ENCODE data around the gene COQ8B.
A peak's percentile ranks its signal among the peaks of the same experiment; 100 is the strongest.
"Not testable (repeated sequence)": the region's sequence is repeated elsewhere in the genome, so short reads cannot be mapped to it uniquely, and the experiment has no call there.

The COQ8B gene

DNA sequence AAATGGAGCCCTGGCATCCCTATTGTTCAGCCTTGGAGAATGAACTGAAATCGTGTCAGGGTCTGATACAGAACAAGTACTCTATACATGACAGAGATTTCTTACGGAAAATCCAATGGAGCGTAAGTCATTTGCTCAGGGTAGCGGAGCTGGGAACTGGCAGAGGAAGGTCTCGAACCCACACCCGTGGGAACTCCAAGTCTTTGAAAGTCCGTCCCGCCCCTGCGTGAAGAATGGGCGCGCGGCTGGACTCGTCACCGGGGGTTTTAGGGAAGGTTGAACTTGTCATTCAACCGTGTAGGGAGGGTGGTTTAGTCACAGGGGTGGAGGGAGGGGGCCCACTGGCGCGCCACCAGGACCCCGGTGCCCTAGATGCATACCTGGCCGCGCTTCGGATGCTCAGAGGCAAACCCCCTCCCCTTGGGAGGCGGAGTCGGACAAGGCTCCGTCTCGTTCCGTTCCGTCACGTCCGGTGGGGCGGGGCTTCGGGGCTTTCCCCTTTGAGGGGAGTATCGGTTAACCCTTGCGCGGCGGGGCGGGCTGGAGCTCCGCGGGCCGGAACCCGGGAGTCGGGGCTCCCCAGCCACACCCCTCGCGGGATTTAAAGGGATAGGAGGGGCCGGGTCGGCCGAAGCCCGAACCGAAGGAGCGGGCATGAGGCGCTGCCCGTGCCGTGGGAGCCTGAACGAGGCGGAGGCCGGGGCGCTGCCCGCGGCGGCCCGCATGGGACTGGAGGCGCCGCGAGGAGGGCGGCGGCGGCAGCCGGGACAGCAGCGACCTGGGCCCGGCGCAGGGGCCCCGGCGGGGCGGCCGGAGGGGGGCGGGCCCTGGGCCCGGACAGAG is at the start of gene COQ8B, which contains the start of gene ITPKC:
COQ8B (minus strand) TSS at position 405 of the 843 bp plus-strand sequence. CDS start 2,254 bp downstream, outside the sequence.
ITPKC (plus strand) TSS at position 631 of the 843 bp plus-strand sequence; CDS start at position 655, 24 bp downstream.
- peak; percentile 55 for ATAC-seq
- 0 out of 2 replicates have a peak, but pooled peaks have one; percentile 34 for TF ChIP-seq CSDC2 (CRISPR knock-in tag; IDR thresholded peaks at IDR 0.05)
- no peak for TF ChIP-seq SNAI2 (CRISPR knock-in tag; IDR thresholded peaks at IDR 0.05)
- 0 out of 2 replicates have a peak, but pooled peaks have one; percentile 54 for TF ChIP-seq GLIS3 (CRISPR knock-in tag; IDR thresholded peaks at IDR 0.05)

- not testable (repeated sequence) for ATAC-seq
These were observed 49.7 kb upstream of the COQ8B start for GRCh38 chr19:40766385-40766784.

- ATAC-seq, result no peak
- TF ChIP-seq, protein P1, sequence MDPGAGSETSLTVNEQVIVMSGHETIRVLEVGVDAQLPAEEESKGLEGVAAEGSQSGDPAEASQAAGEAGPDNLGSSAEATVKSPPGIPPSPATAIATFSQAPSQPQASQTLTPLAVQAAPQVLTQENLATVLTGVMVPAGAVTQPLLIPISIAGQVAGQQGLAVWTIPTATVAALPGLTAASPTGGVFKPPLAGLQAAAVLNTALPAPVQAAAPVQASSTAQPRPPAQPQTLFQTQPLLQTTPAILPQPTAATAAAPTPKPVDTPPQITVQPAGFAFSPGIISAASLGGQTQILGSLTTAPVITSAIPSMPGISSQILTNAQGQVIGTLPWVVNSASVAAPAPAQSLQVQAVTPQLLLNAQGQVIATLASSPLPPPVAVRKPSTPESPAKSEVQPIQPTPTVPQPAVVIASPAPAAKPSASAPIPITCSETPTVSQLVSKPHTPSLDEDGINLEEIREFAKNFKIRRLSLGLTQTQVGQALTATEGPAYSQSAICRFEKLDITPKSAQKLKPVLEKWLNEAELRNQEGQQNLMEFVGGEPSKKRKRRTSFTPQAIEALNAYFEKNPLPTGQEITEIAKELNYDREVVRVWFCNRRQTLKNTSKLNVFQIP (CRISPR knock-in tag; IDR thresholded peaks at IDR 0.05; ENCODE audit: borderline replicate concordance, low read depth), result no peak
- no peak for TF ChIP-seq SNAI2 (CRISPR knock-in tag; IDR thresholded peaks at IDR 0.05)
- no peak for TF ChIP-seq ESRRG (CRISPR knock-in tag; IDR thresholded peaks at IDR 0.05)
- no peak for TF ChIP-seq ZC3H10 (CRISPR knock-in tag; IDR thresholded peaks at IDR 0.05)
- no peak for TF ChIP-seq OSR1 (CRISPR knock-in tag; IDR thresholded peaks at IDR 0.05)
These were observed 47.3 kb upstream of the COQ8B start for GRCh38 chr19:40763963-40764362.

DNA sequence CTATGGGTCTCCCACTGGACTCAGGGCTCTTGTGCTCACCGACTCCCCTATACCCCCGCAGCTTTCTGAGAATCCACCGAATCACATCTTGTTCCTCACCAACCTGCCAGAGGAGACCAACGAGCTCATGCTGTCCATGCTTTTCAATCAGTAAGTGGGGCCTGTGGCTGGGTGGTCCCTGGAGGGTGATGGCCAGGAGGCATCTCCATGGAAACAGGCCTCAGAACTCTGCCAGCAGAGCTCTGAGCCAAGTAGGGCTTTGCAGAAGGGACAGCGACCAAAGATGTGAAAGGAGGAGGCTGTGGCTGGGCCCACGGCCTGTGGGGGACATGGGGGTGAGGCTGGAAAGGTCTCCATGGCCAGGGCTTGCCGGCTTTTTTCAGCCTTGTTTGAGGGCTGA is 46.8 kb upstream of the COQ8B start:
- no peak for ATAC-seq
- no peak for TF ChIP-seq ISL1 (CRISPR knock-in tag; IDR thresholded peaks at IDR 0.05)
- no peak for TF ChIP-seq ZNF565 (CRISPR knock-in tag; conservative IDR thresholded peaks at IDR 0.05; ENCODE audit: low read depth)
- TF ChIP-seq BACH2 (CRISPR knock-in tag; IDR thresholded peaks at IDR 0.05; ENCODE audit: borderline replicate concordance), result no peak

GRCh38 chr19:40762754-40763470 is 46.2 kb upstream of the COQ8B start:
- ATAC-seq, result no peak
- TF ChIP-seq ISL1 (CRISPR knock-in tag; IDR thresholded peaks at IDR 0.05) (no peak), TOX (CRISPR knock-in tag; IDR thresholded peaks at IDR 0.05; ENCODE audit: borderline replicate concordance) (no peak), ZFP3 (CRISPR knock-in tag; IDR thresholded peaks at IDR 0.05) (no peak), CREB5 (CRISPR knock-in tag; IDR thresholded peaks at IDR 0.05; ENCODE audit: low read depth) (no peak), ESRRG (CRISPR knock-in tag; IDR thresholded peaks at IDR 0.05) (no peak), ARNTL (CRISPR knock-in tag; IDR thresholded peaks at IDR 0.05; ENCODE audit: borderline replicate concordance, low read depth) (no peak), TCF4 (CRISPR knock-in tag; IDR thresholded peaks at IDR 0.05; ENCODE audit: borderline replicate concordance) (no peak), BACH2 (CRISPR knock-in tag; IDR thresholded peaks at IDR 0.05; ENCODE audit: borderline replicate concordance) (no peak), ZC3H10 (CRISPR knock-in tag; IDR thresholded peaks at IDR 0.05) (no peak), ZFP30 (CRISPR knock-in tag; IDR thresholded peaks at IDR 0.05) (no peak), GLIS3 (CRISPR knock-in tag; IDR thresholded peaks at IDR 0.05) (no peak), RARB (CRISPR knock-in tag; IDR thresholded peaks at IDR 0.05) (no peak), CSDC2 (CRISPR knock-in tag; IDR thresholded peaks at IDR 0.05) (no peak), ZNF565 (CRISPR knock-in tag; conservative IDR thresholded peaks at IDR 0.05; ENCODE audit: low read depth) (no peak), SNAI2 (CRISPR knock-in tag; IDR thresholded peaks at IDR 0.05) (no peak), OSR1 (CRISPR knock-in tag; IDR thresholded peaks at IDR 0.05) (no peak), ZNF8 (CRISPR knock-in tag; IDR thresholded peaks at IDR 0.05) (no peak)
- TF ChIP-seq, protein P2, sequence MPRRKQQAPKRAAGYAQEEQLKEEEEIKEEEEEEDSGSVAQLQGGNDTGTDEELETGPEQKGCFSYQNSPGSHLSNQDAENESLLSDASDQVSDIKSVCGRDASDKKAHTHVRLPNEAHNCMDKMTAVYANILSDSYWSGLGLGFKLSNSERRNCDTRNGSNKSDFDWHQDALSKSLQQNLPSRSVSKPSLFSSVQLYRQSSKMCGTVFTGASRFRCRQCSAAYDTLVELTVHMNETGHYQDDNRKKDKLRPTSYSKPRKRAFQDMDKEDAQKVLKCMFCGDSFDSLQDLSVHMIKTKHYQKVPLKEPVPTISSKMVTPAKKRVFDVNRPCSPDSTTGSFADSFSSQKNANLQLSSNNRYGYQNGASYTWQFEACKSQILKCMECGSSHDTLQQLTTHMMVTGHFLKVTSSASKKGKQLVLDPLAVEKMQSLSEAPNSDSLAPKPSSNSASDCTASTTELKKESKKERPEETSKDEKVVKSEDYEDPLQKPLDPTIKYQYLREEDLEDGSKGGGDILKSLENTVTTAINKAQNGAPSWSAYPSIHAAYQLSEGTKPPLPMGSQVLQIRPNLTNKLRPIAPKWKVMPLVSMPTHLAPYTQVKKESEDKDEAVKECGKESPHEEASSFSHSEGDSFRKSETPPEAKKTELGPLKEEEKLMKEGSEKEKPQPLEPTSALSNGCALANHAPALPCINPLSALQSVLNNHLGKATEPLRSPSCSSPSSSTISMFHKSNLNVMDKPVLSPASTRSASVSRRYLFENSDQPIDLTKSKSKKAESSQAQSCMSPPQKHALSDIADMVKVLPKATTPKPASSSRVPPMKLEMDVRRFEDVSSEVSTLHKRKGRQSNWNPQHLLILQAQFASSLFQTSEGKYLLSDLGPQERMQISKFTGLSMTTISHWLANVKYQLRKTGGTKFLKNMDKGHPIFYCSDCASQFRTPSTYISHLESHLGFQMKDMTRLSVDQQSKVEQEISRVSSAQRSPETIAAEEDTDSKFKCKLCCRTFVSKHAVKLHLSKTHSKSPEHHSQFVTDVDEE (CRISPR knock-in tag; IDR thresholded peaks at IDR 0.05), result no peak
- TF ChIP-seq, protein P3, sequence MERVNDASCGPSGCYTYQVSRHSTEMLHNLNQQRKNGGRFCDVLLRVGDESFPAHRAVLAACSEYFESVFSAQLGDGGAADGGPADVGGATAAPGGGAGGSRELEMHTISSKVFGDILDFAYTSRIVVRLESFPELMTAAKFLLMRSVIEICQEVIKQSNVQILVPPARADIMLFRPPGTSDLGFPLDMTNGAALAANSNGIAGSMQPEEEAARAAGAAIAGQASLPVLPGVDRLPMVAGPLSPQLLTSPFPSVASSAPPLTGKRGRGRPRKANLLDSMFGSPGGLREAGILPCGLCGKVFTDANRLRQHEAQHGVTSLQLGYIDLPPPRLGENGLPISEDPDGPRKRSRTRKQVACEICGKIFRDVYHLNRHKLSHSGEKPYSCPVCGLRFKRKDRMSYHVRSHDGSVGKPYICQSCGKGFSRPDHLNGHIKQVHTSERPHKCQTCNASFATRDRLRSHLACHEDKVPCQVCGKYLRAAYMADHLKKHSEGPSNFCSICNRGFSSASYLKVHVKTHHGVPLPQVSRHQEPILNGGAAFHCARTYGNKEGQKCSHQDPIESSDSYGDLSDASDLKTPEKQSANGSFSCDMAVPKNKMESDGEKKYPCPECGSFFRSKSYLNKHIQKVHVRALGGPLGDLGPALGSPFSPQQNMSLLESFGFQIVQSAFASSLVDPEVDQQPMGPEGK (CRISPR knock-in tag; IDR thresholded peaks at IDR 0.05; ENCODE audit: borderline replicate concordance), result no peak
- TF ChIP-seq, protein P4, sequence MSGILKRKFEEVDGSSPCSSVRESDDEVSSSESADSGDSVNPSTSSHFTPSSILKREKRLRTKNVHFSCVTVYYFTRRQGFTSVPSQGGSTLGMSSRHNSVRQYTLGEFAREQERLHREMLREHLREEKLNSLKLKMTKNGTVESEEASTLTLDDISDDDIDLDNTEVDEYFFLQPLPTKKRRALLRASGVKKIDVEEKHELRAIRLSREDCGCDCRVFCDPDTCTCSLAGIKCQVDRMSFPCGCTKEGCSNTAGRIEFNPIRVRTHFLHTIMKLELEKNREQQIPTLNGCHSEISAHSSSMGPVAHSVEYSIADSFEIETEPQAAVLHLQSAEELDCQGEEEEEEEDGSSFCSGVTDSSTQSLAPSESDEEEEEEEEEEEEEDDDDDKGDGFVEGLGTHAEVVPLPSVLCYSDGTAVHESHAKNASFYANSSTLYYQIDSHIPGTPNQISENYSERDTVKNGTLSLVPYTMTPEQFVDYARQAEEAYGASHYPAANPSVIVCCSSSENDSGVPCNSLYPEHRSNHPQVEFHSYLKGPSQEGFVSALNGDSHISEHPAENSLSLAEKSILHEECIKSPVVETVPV (CRISPR knock-in tag; IDR thresholded peaks at IDR 0.05), result no peak

Data from SK-N-SH treated with all-trans-retinoic acid at 6 μM for 48 hours (cell line).